HG03064 (cell line): ENCODE measurements around the gene DUSP11.
A peak's percentile ranks its signal among the peaks of the same experiment; 100 is the strongest.
"Not testable (repeated sequence)": the region's sequence is repeated elsewhere in the genome, so short reads cannot be mapped to it uniquely, and the experiment has no call there.

Experiments used
- ATAC-seq: cut with Tn5 transposase; IDR thresholded peaks from one replicate; pipeline ENCODE4 v1.9.1; 2021; ENCODE audit warnings: low read depth; ENCODE audit not compliant: unreplicated experiment

The DUSP11 gene

GRCh38 chr2:73776381-73776780 is 3.5 kb downstream of the DUSP11 start:
- ATAC-seq = no peak

- ATAC-seq = no peak
Measured at GRCh38 chr2:73772819-73773218, 7.1 kb downstream of the DUSP11 start.

GRCh38 chr2:73770725-73771124 is 9.2 kb downstream of the DUSP11 start:
- no peak for ATAC-seq

GRCh38 chr2:73766994-73767393 is 12.9 kb downstream of the DUSP11 start:
- no peak for ATAC-seq

- ATAC-seq = no peak
Measured at GRCh38 chr2:73766349-73766748, 13.6 kb downstream of the DUSP11 start.

GRCh38 chr2:73764945-73765344 is 15.0 kb downstream of the DUSP11 start:
- no peak for ATAC-seq

GRCh38 chr2:73762571-73762970 is 17.3 kb downstream of the DUSP11 start:
- ATAC-seq = no peak

- no peak for ATAC-seq
Measured at GRCh38 chr2:73759904-73760303, 20.0 kb downstream of the DUSP11 start.

GRCh38 chr2:73759285-73759764 is 20.6 kb downstream of the DUSP11 start:
- no peak for ATAC-seq

GRCh38 chr2:73754332-73754731 is 25.6 kb downstream of the DUSP11 start:
- ATAC-seq = not testable (repeated sequence)

- ATAC-seq = no peak
Measured at GRCh38 chr2:73749314-73749713, 30.6 kb downstream of the DUSP11 start.

- no peak for ATAC-seq
Measured at GRCh38 chr2:73746877-73747208, 33.1 kb downstream of the DUSP11 start.

GRCh38 chr2:73746015-73746876 is 33.7 kb downstream of the DUSP11 start:
- ATAC-seq = no peak

- no peak for ATAC-seq
Measured at GRCh38 chr2:73740767-73741166, 39.1 kb downstream of the DUSP11 start.

GRCh38 chr2:73739101-73739500 is 40.8 kb downstream of the DUSP11 start:
- ATAC-seq = no peak

- ATAC-seq = peak; percentile 98
Measured at GRCh38 chr2:73736855-73737779, 42.8 kb downstream of the DUSP11 start, which contains the start of gene TPRKB. TPRKB (minus strand) TSS chr2:73737345; CDS start chr2:73734569, 2,776 bp downstream.

- no peak for ATAC-seq
Measured at GRCh38 chr2:73736378-73736777, 43.5 kb downstream of the DUSP11 start.

- ATAC-seq = no peak
Measured at GRCh38 chr2:73730810-73731209, 49.1 kb downstream of the DUSP11 start.

GRCh38 chr2:73728711-73729110 is 51.2 kb downstream of the DUSP11 start:
- no peak for ATAC-seq

- ATAC-seq = no peak
Measured at GRCh38 chr2:73728043-73728442, 51.9 kb downstream of the DUSP11 start.

- ATAC-seq = not testable (repeated sequence)
Measured at GRCh38 chr2:73726657-73727056, 53.2 kb downstream of the DUSP11 start.
